Naive B cell (primary cell): Measurements from ENCODE around the gene MAPK8IP3. TPM values are rescaled to one million over a fixed set of nuclear protein-coding genes. Genes with fewer than 3 reads are reported as not detected.
"Not testable (repeated sequence)": the region's sequence is repeated elsewhere in the genome, so short reads cannot be mapped to it uniquely, and the experiment has no call there.

ENCODE experiments used
- ATAC-seq, 2 donors: fragments of 150-1000 bp; cut with Tn5 transposase; 2 replicates each; pipeline ENCODE4 v1.10.0; 2021; ENCODE audit warnings: low read depth in 2 of 2, mild to moderate bottlenecking in 2 of 2, moderate library complexity in 2 of 2
- DNase-seq: peaks from one replicate; pipeline ENCODE4 v3.0.0; 2022
- H3K27ac Mint-ChIP-seq, 6 donors: one replicate each; pipeline ENCODE4 v1.8.0; 2020 to 2022; ENCODE audit warnings: mild to moderate bottlenecking in 6 of 6, mixed read lengths in 6 of 6, moderate library complexity in 5 of 6, inconsistent platforms in 2 of 6
- H3K27me3 Mint-ChIP-seq, 3 donors: one replicate each; pipeline ENCODE4 v1.8.0; 2021 to 2022; ENCODE audit warnings: mixed read lengths in 3 of 3, mild to moderate bottlenecking in 1 of 3
- H3K36me3 Mint-ChIP-seq, 2 donors: one replicate each; pipeline ENCODE4 v1.8.0; 2020 to 2022; ENCODE audit warnings: mixed read lengths in 2 of 2, inconsistent platforms in 1 of 2, mild to moderate bottlenecking in 1 of 2
- H3K4me1 Mint-ChIP-seq, 3 donors: one replicate each; pipeline ENCODE4 v1.8.0; 2020 to 2022; ENCODE audit warnings: mixed read lengths in 3 of 3, inconsistent platforms in 1 of 3, mild to moderate bottlenecking in 1 of 3, moderate library complexity in 1 of 3
- H3K4me3 Mint-ChIP-seq, 8 donors: one replicate each; pipeline ENCODE4 v1.8.0; 2020 to 2022; ENCODE audit warnings: mild to moderate bottlenecking in 8 of 8, mixed read lengths in 8 of 8, moderate library complexity in 8 of 8, inconsistent platforms in 2 of 8
- H3K9me3 Mint-ChIP-seq, 7 donors: one replicate each; pipeline ENCODE4 v1.8.0; 2020 to 2022; ENCODE audit warnings: mixed read lengths in 7 of 7, mild to moderate bottlenecking in 5 of 7, inconsistent platforms in 2 of 7, moderate library complexity in 1 of 7
- polyA plus RNA-seq, 6 donors: library from polyadenylated mRNA; unstranded; fragments of 300-500 nt; fragmentation: Illumina TruSeq; gene quantifications; one replicate each; pipeline ENCODE4 v1.2.3, GENCODE V29; 2021; ENCODE audit warnings: low read depth in 6 of 6

Gene MAPK8IP3
- polyA plus RNA-seq, 6 donors from 2014 or later: 1.2 to 10.1 (median 2.2) TPM

DNA sequence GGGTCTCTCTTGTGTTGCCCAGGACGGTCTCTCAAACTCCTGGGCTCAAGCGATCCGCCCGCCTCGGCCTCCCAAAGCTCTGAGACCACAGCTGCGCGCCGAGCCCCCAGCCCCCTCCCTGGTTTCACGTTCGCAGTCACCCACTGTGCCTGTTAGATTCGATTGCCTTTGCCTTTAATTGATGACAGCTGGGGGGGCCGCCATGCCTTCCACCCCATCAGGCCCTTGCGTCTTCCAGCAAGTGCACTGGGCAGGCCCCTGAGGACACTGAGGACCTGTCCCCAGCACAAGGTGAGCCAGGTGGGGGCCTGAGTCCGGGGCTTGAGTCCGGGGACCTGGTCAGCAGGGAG lies 84.2 kb downstream of the MAPK8IP3 start:
- Mint-ChIP-seq H3K27me3 (no peaks in the 10 kb centered on the region), H3K9me3 (no peaks in the 10 kb centered on the region), H3K4me1 (peaks cover 5 to 11% (median 6%) of the 10 kb centered on the region in 3 donors), H3K4me3 (no peak overlapping the region), H3K36me3 (peaks cover 0 to 7% of the 10 kb centered on the region in 2 donors), H3K27ac (no peak overlapping the region)
- ATAC-seq (no peak), DNase-seq (no peak)

DNA sequence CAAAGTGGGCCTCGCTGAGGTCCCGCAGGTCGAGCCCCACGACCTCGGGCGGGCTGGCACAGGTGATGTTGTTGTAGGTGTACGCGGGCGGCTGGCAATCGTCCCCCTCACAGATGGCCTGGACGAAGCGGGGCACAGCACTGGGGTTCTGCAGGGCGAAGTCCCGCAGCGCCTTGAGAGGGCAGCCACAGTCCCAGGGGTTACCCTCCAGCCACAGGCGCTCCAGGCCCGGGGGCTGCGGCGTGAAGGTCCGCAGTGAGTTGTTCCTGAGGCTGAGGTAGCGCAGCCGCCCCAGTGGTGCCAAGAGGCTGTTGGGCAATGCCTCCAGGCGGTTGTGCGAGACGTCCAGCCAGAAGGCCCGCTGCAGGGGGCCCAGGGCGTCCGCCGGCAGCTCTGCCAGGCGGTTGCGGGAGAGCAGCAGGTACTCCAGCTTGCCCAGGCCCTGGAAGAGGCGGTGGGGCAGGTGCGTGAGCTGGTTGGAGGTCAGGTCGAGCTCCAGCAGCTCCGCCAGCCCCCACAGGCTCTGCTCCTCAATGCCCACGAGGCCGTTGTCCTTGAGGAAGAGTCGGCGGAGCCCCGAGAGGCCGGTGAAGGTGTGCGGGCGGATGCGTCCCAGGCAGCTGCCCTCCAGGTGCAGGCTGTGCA lies 84.7 kb downstream of the MAPK8IP3 start:
- DNase-seq (no peak), ATAC-seq (no peak)
- no peak overlapping the region for H3K27ac Mint-ChIP-seq
- H3K27me3 Mint-ChIP-seq: no peaks in the 10 kb centered on the region
- peaks cover 0 to 7% of the 10 kb centered on the region in 2 donors for H3K36me3 Mint-ChIP-seq
- peaks cover 3 to 6% (median 5%) of the 10 kb centered on the region in 3 donors for H3K4me1 Mint-ChIP-seq
- H3K4me3 Mint-ChIP-seq: no peak overlapping the region
- H3K9me3 Mint-ChIP-seq: no peaks in the 10 kb centered on the region

GRCh38 chr16:1791256-1791942 lies 85.4 kb downstream of the MAPK8IP3 start:
- Mint-ChIP-seq H3K9me3 (no peaks in the 10 kb centered on the region), H3K4me1 (peaks cover 3 to 6% (median 5%) of the 10 kb centered on the region in 3 donors), H3K36me3 (peaks cover 0 to 7% of the 10 kb centered on the region in 2 donors), H3K4me3 (no peak overlapping the region), H3K27me3 (no peaks in the 10 kb centered on the region), H3K27ac (no peak overlapping the region)
- no peak for ATAC-seq
- no peak for DNase-seq

DNA sequence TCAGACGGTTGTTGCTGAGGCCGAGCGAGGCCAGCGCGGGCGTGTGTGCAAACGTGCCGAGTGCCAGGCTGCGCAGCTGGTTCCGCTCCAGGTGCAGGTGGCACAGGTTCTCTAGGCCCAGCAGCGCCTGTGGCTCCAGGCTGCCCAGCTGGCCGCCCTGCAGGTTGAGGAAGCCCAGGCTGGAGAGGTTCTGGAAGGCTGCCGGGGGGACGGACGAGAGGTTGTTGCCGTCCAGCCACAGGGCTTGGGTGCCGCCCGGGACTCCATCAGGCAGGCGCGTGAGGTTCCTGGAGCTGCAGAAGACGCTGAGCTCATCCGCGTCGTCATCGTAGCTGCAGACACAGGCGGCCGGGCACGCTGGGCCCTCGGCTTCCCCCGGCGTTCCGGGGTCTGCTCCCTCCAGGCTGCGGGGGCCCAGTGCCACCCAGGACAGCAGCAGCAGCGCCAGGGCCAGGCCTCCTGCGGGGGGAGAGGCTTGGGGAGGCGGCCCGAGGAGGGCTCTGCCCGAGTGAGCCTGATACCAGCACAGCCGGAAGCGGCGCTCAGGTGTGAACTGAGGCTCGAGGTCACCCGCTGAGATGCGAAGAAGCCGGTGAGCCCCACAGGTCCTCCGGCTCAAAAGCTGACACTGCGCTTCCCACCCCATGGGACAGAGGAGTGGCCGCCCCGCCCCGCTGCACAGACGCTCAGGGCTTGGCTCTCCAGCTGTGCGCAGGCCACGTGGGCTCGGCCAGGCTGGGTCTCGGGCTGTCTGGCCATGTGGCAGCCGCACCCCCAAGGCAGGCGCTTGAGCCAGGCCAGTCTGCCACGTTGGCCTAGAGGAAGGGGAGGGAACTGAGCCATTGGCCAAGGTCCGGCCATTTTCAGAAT lies 86.2 kb downstream of the MAPK8IP3 start:
- DNase-seq (no peak), ATAC-seq (no peak)
- H3K27ac Mint-ChIP-seq: no peak overlapping the region
- H3K36me3 Mint-ChIP-seq: peaks cover 2 to 10% of the 10 kb centered on the region in 2 donors
- H3K4me3 Mint-ChIP-seq: no peak overlapping the region
- peaks cover 0 to 4% (median 2%) of the 10 kb centered on the region in 7 donors for H3K9me3 Mint-ChIP-seq
- H3K27me3 Mint-ChIP-seq: no peaks in the 10 kb centered on the region
- peaks cover 3 to 6% (median 5%) of the 10 kb centered on the region in 3 donors for H3K4me1 Mint-ChIP-seq

DNA sequence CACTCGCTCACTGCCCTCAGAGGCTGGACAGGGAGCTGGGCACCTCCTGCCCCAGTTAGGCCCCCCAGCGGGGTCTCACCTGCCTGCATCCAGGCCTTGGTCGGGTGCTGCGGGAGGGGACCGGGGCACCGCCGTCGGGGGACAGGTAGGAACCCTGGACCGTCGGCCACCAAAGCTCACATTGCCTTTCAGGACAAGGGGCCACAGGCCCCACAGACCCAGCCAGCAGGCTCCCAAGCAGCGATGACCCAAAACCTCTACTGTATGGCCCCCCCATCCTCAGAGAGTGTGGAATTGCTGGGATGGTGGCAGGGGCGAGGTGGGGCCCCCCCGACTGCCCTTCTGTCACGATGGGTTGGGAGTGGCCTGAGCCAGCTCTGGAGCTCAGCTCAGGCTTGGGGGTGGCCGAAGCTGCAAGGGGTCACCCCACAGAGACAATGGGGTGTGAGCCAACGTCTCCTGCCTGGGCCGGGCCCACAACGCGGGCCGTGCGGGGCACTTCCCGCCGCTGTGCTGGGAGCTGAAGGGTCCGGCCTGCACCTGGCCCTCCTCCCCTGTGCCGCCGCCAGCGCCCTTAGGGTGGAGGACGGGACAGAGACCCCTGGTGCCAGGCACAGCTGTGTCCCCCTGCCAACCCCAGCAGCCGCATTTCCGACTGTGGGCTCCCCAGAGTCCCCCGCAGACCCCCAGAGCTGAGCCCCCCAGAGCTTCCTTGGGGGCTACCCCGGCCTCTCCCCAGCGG lies 87.0 kb downstream of the MAPK8IP3 start:
- Mint-ChIP-seq H3K27ac (no peak overlapping the region), H3K4me1 (peaks cover 3 to 6% (median 5%) of the 10 kb centered on the region in 3 donors), H3K27me3 (no peaks in the 10 kb centered on the region), H3K4me3 (no peak overlapping the region), H3K9me3 (peaks cover 0 to 11% (median 6%) of the 10 kb centered on the region in 7 donors), H3K36me3 (peaks cover 3 to 13% of the 10 kb centered on the region in 2 donors)
- ATAC-seq (no peak), DNase-seq (no peak)

DNA sequence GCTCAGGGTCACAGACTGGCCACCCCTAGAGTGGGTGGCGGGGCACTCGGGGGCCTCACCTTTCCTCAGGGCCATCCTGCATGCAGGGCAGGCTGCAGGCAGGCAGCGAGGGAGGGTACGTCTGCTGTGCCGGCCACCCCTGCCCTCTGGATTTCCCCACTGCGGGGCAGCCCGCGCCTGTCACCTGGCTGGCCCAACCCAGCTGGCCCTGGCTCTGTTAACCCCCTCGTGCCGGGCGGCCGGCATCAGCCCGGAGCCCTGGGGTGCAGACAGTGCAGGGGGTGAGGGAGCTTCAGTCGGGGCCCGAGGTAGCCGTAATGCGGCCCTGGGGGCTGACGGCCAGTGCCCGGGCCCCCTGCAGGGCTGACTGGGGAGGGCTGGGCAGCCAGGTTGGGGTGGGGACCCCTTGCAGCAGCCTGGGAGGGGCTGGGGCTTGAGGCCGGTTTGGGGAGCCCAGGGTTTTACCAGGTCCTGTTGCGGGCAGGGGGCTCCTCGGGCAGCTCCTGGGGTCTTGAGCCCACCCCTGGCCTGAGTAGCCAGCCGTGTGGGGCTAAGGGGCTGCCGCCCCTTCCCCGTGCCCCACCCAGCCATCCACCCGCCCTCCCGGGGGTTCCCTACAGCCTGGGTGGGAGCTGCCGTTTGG lies 87.7 kb downstream of the MAPK8IP3 start, which contains the start of gene IGFALS:
Gene IGFALS, minus strand, starts transcription at position 128 of the 643 bp plus-strand sequence. Its CDS starts 53 bp downstream, at position 75.
- Mint-ChIP-seq H3K9me3 (peaks cover 0 to 11% (median 6%) of the 10 kb centered on the region in 7 donors), H3K36me3 (peaks cover 3 to 11% of the 10 kb centered on the region in 2 donors), H3K27me3 (no peaks in the 10 kb centered on the region), H3K4me3 (no peak within 1 kb of the TSS), H3K4me1 (peaks cover 3 to 5% (median 5%) of the 10 kb centered on the region in 3 donors), H3K27ac (peak within 1 kb of the TSS in 1 of 6 donors; percentile 30)
- DNase-seq (no peak), ATAC-seq (no peak)

- H3K36me3 Mint-ChIP-seq: peaks cover 3 to 9% of the 10 kb centered on the region in 2 donors
- DNase-seq (no peak), ATAC-seq (no peak)
- peak overlapping the region in 1 of 6 donors; percentile 30 for H3K27ac Mint-ChIP-seq
- peaks cover 1 to 18% (median 10%) of the 10 kb centered on the region in 7 donors for H3K9me3 Mint-ChIP-seq
- H3K4me1 Mint-ChIP-seq: no peaks in the 10 kb centered on the region
- no peak overlapping the region for H3K4me3 Mint-ChIP-seq
- no peaks in the 10 kb centered on the region for H3K27me3 Mint-ChIP-seq
These were observed 88.4 kb downstream of the MAPK8IP3 start for GRCh38 chr16:1794221-1794871.

DNA sequence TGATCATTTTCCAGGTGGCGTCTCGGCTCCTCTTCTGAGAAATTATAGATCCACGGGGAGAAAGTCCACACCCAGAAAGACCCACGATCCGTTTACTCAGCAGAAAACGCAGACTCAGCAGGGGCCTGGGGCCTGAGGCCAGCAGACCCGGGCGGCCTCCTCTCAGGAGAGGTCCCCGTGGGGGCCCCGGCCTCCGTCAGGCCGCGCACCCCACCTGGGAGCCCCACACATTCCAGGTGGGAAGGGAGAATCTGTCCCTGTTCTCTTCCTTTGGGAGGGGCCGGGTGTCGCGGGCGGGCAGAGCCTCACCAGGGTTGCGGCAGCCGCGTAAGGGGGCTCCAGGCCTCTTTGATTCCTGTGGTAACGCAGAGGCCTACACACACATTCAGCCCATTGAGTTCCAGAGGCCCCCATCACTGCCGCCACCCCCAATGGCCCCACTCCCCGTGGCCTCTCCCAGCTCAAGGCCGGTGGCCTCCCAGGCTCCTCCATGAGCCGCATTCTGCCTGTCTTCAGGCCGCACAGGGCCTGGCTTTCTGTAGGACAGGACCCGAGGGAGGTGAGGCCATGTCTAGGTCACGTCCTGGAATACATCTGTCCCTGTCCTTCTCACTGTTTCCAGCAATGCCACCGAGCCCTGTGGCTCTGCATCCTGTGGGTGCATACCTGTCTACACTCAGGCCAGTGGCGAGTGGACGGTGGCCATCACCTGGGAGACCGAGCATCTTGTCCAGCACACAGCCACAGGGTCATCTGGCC lies 89.1 kb downstream of the MAPK8IP3 start:
- Mint-ChIP-seq H3K9me3 (peaks cover 5 to 25% (median 14%) of the 10 kb centered on the region in 7 donors), H3K36me3 (peaks cover 3 to 14% of the 10 kb centered on the region in 2 donors), H3K27me3 (no peaks in the 10 kb centered on the region), H3K4me1 (no peaks in the 10 kb centered on the region), H3K4me3 (no peak overlapping the region), H3K27ac (peak overlapping the region in 1 of 6 donors; percentile 47)
- DNase-seq (no peak), ATAC-seq (no peak)

DNA sequence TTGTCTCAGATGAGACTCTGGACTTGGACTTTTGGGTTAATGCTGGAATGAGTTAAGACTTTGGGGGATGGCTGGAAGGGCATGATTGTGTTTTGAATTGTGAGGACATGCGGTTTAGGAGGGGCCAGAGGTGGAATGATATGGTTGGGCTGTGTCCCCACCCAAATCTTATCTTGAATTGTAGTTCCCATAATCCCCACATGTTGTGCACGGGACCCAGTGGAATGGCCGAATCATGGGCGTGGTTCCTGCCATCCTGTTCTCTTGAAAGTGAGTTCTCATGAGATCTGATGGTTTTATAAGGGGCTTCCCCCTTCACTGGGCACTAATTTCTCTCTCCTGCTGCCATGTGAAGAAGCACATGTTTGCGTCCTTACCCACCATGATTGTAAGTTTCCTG lies 93.3 kb downstream of the MAPK8IP3 start:
- Mint-ChIP-seq H3K27ac (peak overlapping the region in 1 of 6 donors; percentile 91), H3K36me3 (peaks cover 3 to 14% of the 10 kb centered on the region in 2 donors), H3K9me3 (peaks cover 5 to 26% (median 14%) of the 10 kb centered on the region in 7 donors)
- not testable (repeated sequence) for H3K4me1 Mint-ChIP-seq, H3K4me3 Mint-ChIP-seq, H3K27me3 Mint-ChIP-seq, ATAC-seq, DNase-seq

DNA sequence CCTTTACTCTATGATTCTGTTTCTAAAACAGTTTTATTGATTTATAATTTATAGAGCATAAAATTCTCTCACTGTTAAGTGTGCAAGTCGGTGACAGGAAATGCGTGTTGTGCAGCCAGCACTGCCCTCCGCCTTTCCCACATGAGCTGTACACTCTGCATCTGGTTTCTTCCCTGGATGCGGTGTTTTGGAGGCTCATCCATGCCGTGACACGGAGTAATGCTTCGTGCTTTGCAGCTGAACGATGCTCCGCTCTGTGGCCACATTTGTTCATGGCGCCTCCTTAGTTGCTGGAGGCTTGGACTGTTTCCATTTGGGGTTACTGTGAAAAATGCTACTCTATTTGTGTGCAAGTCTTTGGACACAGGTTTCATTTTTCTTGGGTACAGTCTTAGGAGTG lies 94.7 kb downstream of the MAPK8IP3 start:
- no peaks in the 10 kb centered on the region for H3K27me3 Mint-ChIP-seq
- H3K36me3 Mint-ChIP-seq: peaks cover 3 to 14% of the 10 kb centered on the region in 2 donors
- ATAC-seq (no peak), DNase-seq (no peak)
- no peak overlapping the region for H3K4me3 Mint-ChIP-seq
- peaks cover 5 to 26% (median 14%) of the 10 kb centered on the region in 7 donors for H3K9me3 Mint-ChIP-seq
- no peak overlapping the region for H3K27ac Mint-ChIP-seq
- H3K4me1 Mint-ChIP-seq: no peaks in the 10 kb centered on the region

DNA sequence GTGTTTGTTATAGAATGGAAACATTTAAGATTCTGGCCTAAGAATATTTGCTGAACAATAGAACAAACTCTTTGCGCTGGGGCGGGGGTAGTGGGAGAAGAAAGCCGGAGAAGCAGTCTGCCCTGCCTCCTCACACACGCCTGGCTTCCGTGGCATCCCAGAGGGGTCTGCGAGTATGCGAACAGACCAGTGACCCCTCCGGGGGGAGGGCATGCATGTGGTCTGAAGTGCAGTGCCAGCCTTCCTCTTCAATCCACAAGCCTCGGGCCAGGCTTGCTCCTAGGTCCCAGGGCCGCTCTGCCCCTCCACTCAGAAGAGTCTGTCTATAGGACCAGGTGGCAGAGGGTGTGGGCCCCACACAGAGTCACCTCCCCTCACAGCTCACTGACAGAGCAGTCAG lies 101.6 kb downstream of the MAPK8IP3 start:
- DNase-seq: no peak
- Mint-ChIP-seq H3K36me3 (no peaks in the 10 kb centered on the region), H3K4me3 (peak overlapping the region in 1 of 8 donors; percentile 47), H3K4me1 (no peaks in the 10 kb centered on the region), H3K9me3 (no peaks in the 10 kb centered on the region), H3K27ac (no peak overlapping the region), H3K27me3 (no peaks in the 10 kb centered on the region)
- ATAC-seq: no peak
